NCI-H1436 (cell line): ENCODE measurements around the gene PALD1.

Source experiments
- DNase-seq: peaks from one replicate; lab custom pipeline; 2025; lab: John Stamatoyannopoulos, UW

The PALD1 gene

GRCh38 chr10:70458329-70459060 lies 20.1 kb upstream of the PALD1 start:
- DNase-seq, result no peak

- no peak for DNase-seq
These were observed 19.4 kb upstream of the PALD1 start for GRCh38 chr10:70459061-70459773.

GRCh38 chr10:70459774-70460490 lies 18.6 kb upstream of the PALD1 start:
- DNase-seq, result no peak

- peak; percentile 21 for DNase-seq
These were observed 16.9 kb upstream of the PALD1 start for GRCh38 chr10:70461397-70462348.

GRCh38 chr10:70462349-70462984 lies 16.1 kb upstream of the PALD1 start:
- no peak for DNase-seq

- no peak for DNase-seq
These were observed 13.3 kb upstream of the PALD1 start for GRCh38 chr10:70465278-70465677.

GRCh38 chr10:70465832-70466231 lies 12.7 kb upstream of the PALD1 start:
- DNase-seq, result no peak

GRCh38 chr10:70466951-70467350 lies 11.6 kb upstream of the PALD1 start:
- DNase-seq, result no peak

GRCh38 chr10:70472799-70473454 lies 5.6 kb upstream of the PALD1 start:
- no peak for DNase-seq

GRCh38 chr10:70474780-70475179 lies 3.8 kb upstream of the PALD1 start:
- no peak for DNase-seq

GRCh38 chr10:70475661-70476060 lies 2.9 kb upstream of the PALD1 start:
- no peak for DNase-seq

- no peak for DNase-seq
These were observed 2.1 kb upstream of the PALD1 start for GRCh38 chr10:70476249-70477035.

GRCh38 chr10:70477661-70478162 lies 855 bp upstream of the PALD1 start:
- no peak for DNase-seq

GRCh38 chr10:70479165-70479581 lies 606 bp downstream of the PALD1 start:
- no peak for DNase-seq

GRCh38 chr10:70479626-70480238 lies 1.2 kb downstream of the PALD1 start:
- no peak for DNase-seq

- DNase-seq, result no peak
These were observed 1.8 kb downstream of the PALD1 start for GRCh38 chr10:70480239-70480861.

GRCh38 chr10:70481105-70481504 lies 2.5 kb downstream of the PALD1 start:
- no peak for DNase-seq

GRCh38 chr10:70481831-70482530 lies 3.4 kb downstream of the PALD1 start:
- DNase-seq, result no peak
